HUES6 (cell line): Measurements from ENCODE around the gene PLA2G7.

Experiments
- H3K27ac ChIP-seq: 2 replicates; pipeline ENCODE4 v1.7.0; 2013; ENCODE audit warnings: low read depth, mild to moderate bottlenecking, low read length, inconsistent platforms
- H3K27me3 ChIP-seq: 2 replicates; pipeline ENCODE4 v1.6.1; 2013; ENCODE audit warnings: low read length; ENCODE audit not compliant: control insufficient read depth, insufficient read depth
- H3K36me3 ChIP-seq: 2 replicates; pipeline ENCODE4 v1.6.1; 2013; ENCODE audit warnings: low read length; ENCODE audit not compliant: control insufficient read depth, insufficient read depth
- H3K4me1 ChIP-seq: 2 replicates; pipeline ENCODE4 v1.6.1; 2013; ENCODE audit warnings: low read length; ENCODE audit not compliant: control insufficient read depth, insufficient read depth
- H3K4me3 ChIP-seq: 2 replicates; pipeline ENCODE4 v1.5.1; 2013; ENCODE audit warnings: low read depth, low read length
- H3K9ac ChIP-seq: one replicate; pipeline ENCODE4 v1.6.1; 2013; ENCODE audit warnings: mild to moderate bottlenecking, low read length
- H3K9me3 ChIP-seq: 2 replicates; pipeline ENCODE4 v1.6.1; 2013; ENCODE audit warnings: low read depth, low read length; ENCODE audit not compliant: control insufficient read depth, insufficient read depth

Gene PLA2G7

GRCh38 chr6:46687619-46688097 is 47.5 kb downstream of the PLA2G7 start, which contains the start of gene TDRD6:
Gene TDRD6 (plus strand): TSS chr6:46687885. CDS start chr6:46688129, 244 bp downstream.
- H3K9ac ChIP-seq: no peak within 1 kb of the TSS
- H3K27me3 ChIP-seq: no peaks in the 10 kb centered on the region
- no peak within 1 kb of the TSS for H3K4me3 ChIP-seq
- H3K36me3 ChIP-seq: no peaks in the 10 kb centered on the region
- H3K27ac ChIP-seq: no peak within 1 kb of the TSS
- no peaks in the 10 kb centered on the region for H3K4me1 ChIP-seq
- H3K9me3 ChIP-seq: no peaks in the 10 kb centered on the region

DNA sequence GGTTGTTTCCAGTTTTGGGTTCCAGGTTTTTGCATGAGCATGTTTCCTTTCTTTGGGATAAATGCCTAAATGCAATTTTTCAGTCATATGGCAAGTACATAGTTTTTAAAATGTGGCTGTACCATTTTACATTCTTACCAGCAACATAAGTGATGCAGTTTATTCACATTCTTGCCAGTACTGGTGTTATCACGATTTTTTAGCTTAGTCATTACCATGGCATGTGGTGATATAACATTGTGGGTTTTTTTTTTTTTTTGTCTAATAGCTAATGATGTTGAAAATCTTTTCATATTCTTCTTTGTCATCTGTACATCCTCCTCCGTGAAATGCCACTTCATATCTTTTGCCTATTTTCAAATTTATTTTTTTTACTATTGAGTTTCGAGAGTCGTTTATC is 50.4 kb downstream of the PLA2G7 start:
- no peak overlapping the region for H3K9ac ChIP-seq
- H3K4me3 ChIP-seq: no peak overlapping the region
- no peaks in the 10 kb centered on the region for H3K27me3 ChIP-seq
- no peaks in the 10 kb centered on the region for H3K9me3 ChIP-seq
- H3K27ac ChIP-seq: no peak overlapping the region
- no peaks in the 10 kb centered on the region for H3K36me3 ChIP-seq
- no peaks in the 10 kb centered on the region for H3K4me1 ChIP-seq

DNA sequence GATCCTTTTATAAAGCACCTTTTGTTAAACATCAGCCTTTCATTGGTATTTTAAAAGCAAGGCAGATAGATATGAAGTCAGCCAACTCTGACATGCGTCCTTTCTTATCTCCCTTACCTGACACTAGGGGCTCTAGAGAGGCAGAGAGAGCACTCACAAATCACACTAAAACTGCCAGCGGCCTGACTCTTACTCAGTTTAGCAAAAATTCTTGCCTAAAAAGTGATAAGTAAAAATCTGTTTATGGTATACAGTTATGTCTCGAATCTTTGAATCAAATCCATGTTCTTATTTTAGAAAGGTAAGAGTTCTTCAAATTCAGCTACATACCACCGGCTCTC is 57.9 kb downstream of the PLA2G7 start:
- Histone ChIP-seq H3K36me3 (no peaks in the 10 kb centered on the region), H3K27me3 (no peaks in the 10 kb centered on the region), H3K27ac (no peak overlapping the region), H3K9me3 (no peaks in the 10 kb centered on the region), H3K9ac (no peak overlapping the region), H3K4me1 (peaks cover 7% of the 10 kb centered on the region), H3K4me3 (no peak overlapping the region)

GRCh38 chr6:46676604-46677313 is 58.4 kb downstream of the PLA2G7 start:
- Histone ChIP-seq H3K27me3 (no peaks in the 10 kb centered on the region), H3K4me1 (peaks cover 7% of the 10 kb centered on the region), H3K4me3 (no peak overlapping the region), H3K9ac (no peak overlapping the region), H3K9me3 (no peaks in the 10 kb centered on the region), H3K27ac (no peak overlapping the region), H3K36me3 (no peaks in the 10 kb centered on the region)

DNA sequence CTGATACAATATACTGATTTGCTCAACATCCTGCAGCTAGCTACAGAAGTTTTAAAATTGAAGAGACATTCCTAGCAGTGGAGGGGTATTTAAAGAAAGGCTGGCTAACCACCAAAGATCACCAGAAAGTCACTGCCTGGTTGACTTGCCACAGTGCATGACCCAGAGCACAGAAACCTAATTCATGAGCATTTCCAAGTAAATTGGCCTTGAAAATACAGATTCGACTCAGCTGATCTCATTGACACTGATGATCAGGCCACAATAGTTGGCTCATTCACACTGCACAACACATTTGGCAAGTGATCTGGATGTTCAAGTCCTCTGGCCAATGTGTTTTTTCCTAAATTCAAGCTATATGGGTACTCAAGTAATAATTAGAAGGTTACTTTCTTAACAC is 60.8 kb downstream of the PLA2G7 start:
- no peak overlapping the region for H3K4me3 ChIP-seq
- H3K27ac ChIP-seq: no peak overlapping the region
- H3K4me1 ChIP-seq: peaks cover 7% of the 10 kb centered on the region
- H3K27me3 ChIP-seq: no peaks in the 10 kb centered on the region
- H3K9me3 ChIP-seq: no peaks in the 10 kb centered on the region
- H3K36me3 ChIP-seq: no peaks in the 10 kb centered on the region
- H3K9ac ChIP-seq: no peak overlapping the region

DNA sequence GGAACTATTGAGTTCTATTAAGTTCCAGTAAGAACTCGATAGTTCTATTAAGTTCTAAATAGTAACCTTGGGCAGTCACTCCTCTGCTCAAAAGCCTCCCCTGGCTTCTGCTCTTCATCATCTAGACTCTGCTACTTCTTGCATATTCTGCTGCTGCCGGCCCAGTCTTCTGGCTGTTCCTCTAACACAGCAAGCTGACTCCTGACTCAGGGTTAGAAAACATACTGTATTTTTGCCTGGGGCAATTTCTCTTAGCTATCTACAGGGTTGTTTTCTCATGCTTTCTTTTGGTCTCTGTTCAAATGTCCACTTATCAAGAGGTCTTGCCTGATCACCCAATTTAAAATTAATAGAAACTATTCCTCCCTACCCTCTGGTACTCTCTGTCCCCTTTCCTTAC is 67.8 kb downstream of the PLA2G7 start:
- Histone ChIP-seq H3K9me3 (no peaks in the 10 kb centered on the region), H3K27ac (no peak overlapping the region), H3K4me3 (no peak overlapping the region), H3K9ac (no peak overlapping the region), H3K27me3 (no peaks in the 10 kb centered on the region), H3K4me1 (no peaks in the 10 kb centered on the region), H3K36me3 (no peaks in the 10 kb centered on the region)

- no peaks in the 10 kb centered on the region for H3K27me3 ChIP-seq
- H3K27ac ChIP-seq: no peak overlapping the region
- H3K9me3 ChIP-seq: no peaks in the 10 kb centered on the region
- H3K9ac ChIP-seq: no peak overlapping the region
- H3K36me3 ChIP-seq: no peaks in the 10 kb centered on the region
- no peak overlapping the region for H3K4me3 ChIP-seq
- no peaks in the 10 kb centered on the region for H3K4me1 ChIP-seq
Observed at GRCh38 chr6:46661483-46661882, 73.7 kb downstream of the PLA2G7 start.

DNA sequence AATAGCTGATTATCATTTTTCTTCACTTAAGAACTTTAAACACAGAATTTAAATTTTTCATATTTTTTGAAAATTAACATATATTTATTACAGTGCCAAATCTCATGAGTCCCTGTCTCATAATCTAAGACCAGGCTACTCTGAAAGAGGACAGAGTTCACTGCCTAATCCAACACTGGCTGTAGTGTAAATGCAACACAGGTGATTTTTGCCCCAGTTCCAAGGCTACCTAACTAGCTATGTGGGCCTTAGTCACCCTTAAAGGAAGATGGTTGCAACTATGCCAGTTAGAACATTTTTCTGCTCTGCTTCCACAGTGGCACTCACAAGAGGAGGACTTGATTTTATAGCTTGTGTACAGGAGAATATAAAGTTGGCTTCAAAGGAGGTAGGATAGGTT is 77.5 kb downstream of the PLA2G7 start:
- Histone ChIP-seq H3K27ac (no peak overlapping the region), H3K9ac (no peak overlapping the region), H3K4me1 (peaks cover 3% of the 10 kb centered on the region; the same call in 1 of the 2 replicates), H3K27me3 (peaks cover 23% of the 10 kb centered on the region), H3K9me3 (no peaks in the 10 kb centered on the region), H3K36me3 (no peaks in the 10 kb centered on the region), H3K4me3 (no peak overlapping the region)

GRCh38 chr6:46655803-46656202 is 79.4 kb downstream of the PLA2G7 start:
- Histone ChIP-seq H3K9me3 (no peaks in the 10 kb centered on the region), H3K27ac (no peak overlapping the region), H3K4me3 (no peak overlapping the region), H3K36me3 (no peaks in the 10 kb centered on the region), H3K4me1 (peaks cover 8% of the 10 kb centered on the region; the same call in 1 of the 2 replicates), H3K27me3 (peaks cover 23% of the 10 kb centered on the region), H3K9ac (no peak overlapping the region)
